K562 (cell line): ENCODE results near the gene C16orf86.

Experiments used
- CHD2 ChIP-seq: IDR thresholded peaks from 2 replicates; pipeline ENCODE4 v1.6.1; 2011; ENCODE audit warnings: low read depth, low read length
- CTCF ChIP-seq, 3 experiments: IDR thresholded peaks in 2 of 3; conservative IDR thresholded peaks in 1 of 3; 2 replicates each; pipeline ENCODE4 v1.5.1; 2011 to 2012; ENCODE audit warnings: low read length in 3 of 3, mild to moderate bottlenecking in 3 of 3, control low read depth in 2 of 3, improper control_type of control experiment in 1 of 3, inconsistent platforms in 1 of 3, low read depth in 1 of 3, mixed read lengths in 1 of 3, moderate library complexity in 1 of 3; ENCODE audit not compliant: insufficient read depth in 2 of 3
- EZH2 ChIP-seq: IDR thresholded peaks from 2 replicates; pipeline ENCODE4 v1.6.1; 2012; ENCODE audit warnings: low read depth, mild to moderate bottlenecking, inconsistent platforms, low read length, borderline replicate concordance
- GTF3C2 ChIP-seq: IDR thresholded peaks from 3 replicates; pipeline ENCODE4 v1.6.1; 2011; ENCODE audit warnings: borderline replicate concordance, mild to moderate bottlenecking, moderate library complexity; ENCODE audit not compliant: insufficient read length; ENCODE audit errors: extremely low read depth
- HEY1 ChIP-seq: fragments of 250-450 bp; sonication (Bioruptor Pico); IDR thresholded peaks from 2 replicates; pipeline ENCODE4 v1.5.0; 2020; ENCODE audit warnings: mild to moderate bottlenecking, moderate library complexity, borderline replicate concordance
- NFATC3 ChIP-seq: fragments of 450-650 bp; IDR thresholded peaks from 2 replicates; pipeline ENCODE4 v1.6.1; 2017; ENCODE audit warnings: mild to moderate bottlenecking
- PHF8 ChIP-seq: fragments of 200-600 bp; sonication (generic); IDR thresholded peaks from 2 replicates; pipeline ENCODE4 v1.6.1; 2012; ENCODE audit warnings: mixed run types, mild to moderate bottlenecking, inconsistent platforms, low read length, moderate library complexity, borderline replicate concordance
- POLR2A ChIP-seq: fragments of 450-650 bp; conservative IDR thresholded peaks from 2 replicates; pipeline ENCODE4 v1.6.1; 2016
- POLR2AphosphoS2 ChIP-seq: IDR thresholded peaks from 2 replicates; pipeline ENCODE4 v1.6.1; 2012; ENCODE audit warnings: low read length, improper control_type of control experiment
- ZBED1 ChIP-seq: IDR thresholded peaks from 2 replicates; pipeline ENCODE4 v1.6.1; 2014
- ZKSCAN1 ChIP-seq: fragments of 150-350 bp; IDR thresholded peaks from 2 replicates; pipeline ENCODE4 v1.6.1; 2016; ENCODE audit warnings: low read depth, low read length
- ZNF121 ChIP-seq: sonication (generic); formaldehyde crosslinking; conservative IDR thresholded peaks from 2 replicates; pipeline ENCODE4 v1.8.0; 2022; ENCODE audit warnings: missing genetic modification reagents
- ZNF561 ChIP-seq: fragments of 450-650 bp; formaldehyde crosslinking; conservative IDR thresholded peaks from 2 replicates; pipeline ENCODE4 v1.4.0; 2020; ENCODE audit warnings: mild to moderate bottlenecking, moderate library complexity
- TF ChIP-seq, protein P1 (sequence below): sonication (generic); formaldehyde crosslinking; IDR thresholded peaks from 2 replicates; pipeline ENCODE4 v1.8.0; 2023; ENCODE audit warnings: mild to moderate bottlenecking, missing genetic modification reagents

GRCh38 chr16:67651847-67652246, 14.8 kb upstream of the C16orf86 start:
- TF ChIP-seq EZH2 (no peak), HEY1 (no peak), POLR2A (no peak), GTF3C2 (no peak), NFATC3 (no peak), PHF8 (no peak), CTCF (IDR thresholded peaks at IDR 0.05 in 2 of 3, conservative IDR thresholded peaks at IDR 0.05 in 1 of 3; ENCODE audit: insufficient read depth in 2 of 3, low read depth in 1 of 3, low read length in 3 of 3) (no peak), POLR2AphosphoS2 (no peak), CHD2 (no peak), ZNF561 (CRISPR knock-in tag) (no peak), ZBED1 (no peak), ZNF121 (CRISPR knock-in tag) (no peak), ZKSCAN1 (no peak)
- TF ChIP-seq, protein P1, sequence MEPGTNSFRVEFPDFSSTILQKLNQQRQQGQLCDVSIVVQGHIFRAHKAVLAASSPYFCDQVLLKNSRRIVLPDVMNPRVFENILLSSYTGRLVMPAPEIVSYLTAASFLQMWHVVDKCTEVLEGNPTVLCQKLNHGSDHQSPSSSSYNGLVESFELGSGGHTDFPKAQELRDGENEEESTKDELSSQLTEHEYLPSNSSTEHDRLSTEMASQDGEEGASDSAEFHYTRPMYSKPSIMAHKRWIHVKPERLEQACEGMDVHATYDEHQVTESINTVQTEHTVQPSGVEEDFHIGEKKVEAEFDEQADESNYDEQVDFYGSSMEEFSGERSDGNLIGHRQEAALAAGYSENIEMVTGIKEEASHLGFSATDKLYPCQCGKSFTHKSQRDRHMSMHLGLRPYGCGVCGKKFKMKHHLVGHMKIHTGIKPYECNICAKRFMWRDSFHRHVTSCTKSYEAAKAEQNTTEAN (CRISPR knock-in tag) = no peak
